ENCODE results near the gene PCNX2. TPM values are rescaled to one million over a fixed set of nuclear protein-coding genes. Genes with fewer than 3 reads are reported as not detected.

Gene PCNX2
- total RNA-seq, 3 donors from 2014 or later = 6.0 to 11.3 (median 8.5) TPM

GRCh38 chr1:233089251-233089650 lies 206.3 kb downstream of the PCNX2 start:
- Histone ChIP-seq H3K9me3 (no peaks in the 10 kb centered on the region), H3K4me3 (no peak overlapping the region), H3K36me3 (ENCODE audit: low read depth) (no peaks in the 10 kb centered on the region), H3K4me1 (ENCODE audit: low read depth) (no peaks in the 10 kb centered on the region)
- TF ChIP-seq, protein P1, sequence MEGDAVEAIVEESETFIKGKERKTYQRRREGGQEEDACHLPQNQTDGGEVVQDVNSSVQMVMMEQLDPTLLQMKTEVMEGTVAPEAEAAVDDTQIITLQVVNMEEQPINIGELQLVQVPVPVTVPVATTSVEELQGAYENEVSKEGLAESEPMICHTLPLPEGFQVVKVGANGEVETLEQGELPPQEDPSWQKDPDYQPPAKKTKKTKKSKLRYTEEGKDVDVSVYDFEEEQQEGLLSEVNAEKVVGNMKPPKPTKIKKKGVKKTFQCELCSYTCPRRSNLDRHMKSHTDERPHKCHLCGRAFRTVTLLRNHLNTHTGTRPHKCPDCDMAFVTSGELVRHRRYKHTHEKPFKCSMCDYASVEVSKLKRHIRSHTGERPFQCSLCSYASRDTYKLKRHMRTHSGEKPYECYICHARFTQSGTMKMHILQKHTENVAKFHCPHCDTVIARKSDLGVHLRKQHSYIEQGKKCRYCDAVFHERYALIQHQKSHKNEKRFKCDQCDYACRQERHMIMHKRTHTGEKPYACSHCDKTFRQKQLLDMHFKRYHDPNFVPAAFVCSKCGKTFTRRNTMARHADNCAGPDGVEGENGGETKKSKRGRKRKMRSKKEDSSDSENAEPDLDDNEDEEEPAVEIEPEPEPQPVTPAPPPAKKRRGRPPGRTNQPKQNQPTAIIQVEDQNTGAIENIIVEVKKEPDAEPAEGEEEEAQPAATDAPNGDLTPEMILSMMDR (IDR thresholded peaks at IDR 0.05) = no peak
- intact Hi-C loops (cut with DNase I, micrococcal nuclease) = no loop called here
- ATAC-seq (no peak), DNase-seq (no peak)

GRCh38 chr1:233088613-233089012 lies 206.9 kb downstream of the PCNX2 start:
- Histone ChIP-seq H3K4me1 (ENCODE audit: low read depth) (no peaks in the 10 kb centered on the region), H3K36me3 (ENCODE audit: low read depth) (no peaks in the 10 kb centered on the region), H3K9me3 (no peaks in the 10 kb centered on the region), H3K4me3 (no peak overlapping the region)
- TF ChIP-seq, protein P1 (IDR thresholded peaks at IDR 0.05) = no peak
- intact Hi-C loops (cut with DNase I, micrococcal nuclease) = no loop called here
- DNase-seq (no peak), ATAC-seq (no peak)

GRCh38 chr1:233086961-233087881 lies 208.3 kb downstream of the PCNX2 start:
- ATAC-seq = no peak
- TF ChIP-seq, protein P1 (IDR thresholded peaks at IDR 0.05) = no peak

DNA sequence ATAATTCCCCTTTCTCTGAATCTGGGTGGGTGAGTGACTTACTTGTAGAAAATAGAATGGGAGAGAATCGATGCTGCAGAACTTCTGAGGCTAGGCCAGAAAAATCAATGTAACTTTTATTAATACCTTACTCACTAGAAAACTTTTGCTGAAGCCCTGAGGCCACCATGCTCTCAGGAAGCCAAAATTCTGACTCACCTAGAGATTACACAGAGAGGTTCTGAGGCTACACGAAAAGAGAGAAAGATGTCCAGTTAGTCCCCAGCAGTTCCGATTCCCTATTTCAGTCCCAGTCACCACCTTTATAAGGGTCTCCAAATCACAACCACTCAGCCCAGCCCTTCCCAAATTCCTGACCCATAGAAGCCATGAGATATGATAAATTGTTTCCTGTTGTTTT lies 210.0 kb downstream of the PCNX2 start:
- Histone ChIP-seq H3K9me3 (no peaks in the 10 kb centered on the region), H3K36me3 (ENCODE audit: low read depth) (no peaks in the 10 kb centered on the region), H3K4me1 (ENCODE audit: low read depth) (no peaks in the 10 kb centered on the region), H3K4me3 (no peak overlapping the region)
- intact Hi-C loops (cut with DNase I, micrococcal nuclease) = no loop called here
- no peak for DNase-seq
- TF ChIP-seq, protein P1 (IDR thresholded peaks at IDR 0.05) = no peak
- no peak for ATAC-seq

More at GRCh38 chr1:233086961-233087881, 208.3 kb downstream of the PCNX2 start:
- H3K9me3 ChIP-seq = no peaks in the 10 kb centered on the region
- H3K36me3 ChIP-seq (ENCODE audit: low read depth) = no peaks in the 10 kb centered on the region
- H3K4me1 ChIP-seq (ENCODE audit: low read depth) = no peaks in the 10 kb centered on the region
- no peak for DNase-seq
- H3K4me3 ChIP-seq = no peak overlapping the region
- intact Hi-C loops (cut with DNase I, micrococcal nuclease) = no loop called here

DNA sequence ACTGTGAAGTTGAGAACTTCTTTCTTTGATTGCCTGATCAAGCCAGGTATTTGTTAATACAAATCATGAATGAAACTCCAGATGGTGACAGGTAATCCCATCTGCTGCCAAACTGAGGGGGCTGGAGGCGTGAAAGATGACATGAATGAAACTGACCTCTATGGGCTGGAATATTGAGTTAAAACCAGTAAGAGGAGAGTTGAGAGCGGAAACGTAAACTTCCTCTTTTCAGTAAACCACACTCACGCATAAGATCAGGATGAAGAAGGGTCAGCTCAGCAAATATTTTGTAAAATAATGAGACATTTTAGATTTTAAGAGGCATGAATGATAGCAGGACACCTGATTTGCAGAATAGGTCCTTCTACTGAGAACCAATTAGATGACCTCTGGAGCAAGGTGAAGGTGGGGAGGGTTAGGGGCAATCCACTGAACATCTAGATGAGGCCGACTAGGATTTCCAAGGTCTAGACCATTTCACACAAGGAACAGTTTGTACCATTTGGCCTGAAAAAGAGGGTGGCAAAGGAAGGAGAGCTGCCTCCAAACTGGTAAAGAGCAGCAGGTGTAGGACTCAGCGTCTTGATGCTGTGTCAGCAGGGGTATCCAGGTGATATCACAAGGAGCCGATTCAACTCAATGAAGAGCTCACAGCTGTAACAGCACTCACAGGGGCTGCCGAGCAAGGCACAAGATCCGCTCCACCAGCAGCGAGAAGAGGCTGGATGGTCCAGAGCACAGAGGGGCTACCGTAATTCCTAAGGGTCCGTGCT lies 212.6 kb downstream of the PCNX2 start:
- Histone ChIP-seq H3K4me1 (ENCODE audit: low read depth) (no peaks in the 10 kb centered on the region), H3K36me3 (ENCODE audit: low read depth) (no peaks in the 10 kb centered on the region), H3K4me3 (no peak overlapping the region), H3K9me3 (no peaks in the 10 kb centered on the region)
- DNase-seq (no peak), ATAC-seq (no peak)
- intact Hi-C loops (cut with DNase I, micrococcal nuclease) = no loop called here
- TF ChIP-seq, protein P1 (IDR thresholded peaks at IDR 0.05) = no peak
